SU-DHL-6 (cell line): ENCODE data around the gene PHF20.

Experiments
- H2AFZ ChIP-seq: fragments of 200-600 bp; sonication (generic); 2 replicates; pipeline ENCODE4 v1.6.1; 2014; ENCODE audit warnings: low read depth, mild to moderate bottlenecking, moderate library complexity, mixed read lengths, antibody characterized with exemption, low read length; ENCODE audit not compliant: severe bottlenecking
- H3F3A ChIP-seq: fragments of 200-600 bp; shearing (Covaris generic); 2 replicates; pipeline ENCODE4 v1.6.0; 2016; ENCODE audit warnings: antibody characterized with exemption, mild to moderate bottlenecking; ENCODE audit not compliant: insufficient read depth
- H3K27ac ChIP-seq: fragments of 200-600 bp; sonication (generic); 2 replicates; pipeline ENCODE4 v1.5.1; 2016; ENCODE audit warnings: low read depth, mild to moderate bottlenecking, low read length, moderate library complexity, mixed read lengths
- H3K27me3 ChIP-seq: fragments of 200-600 bp; sonication (generic), shearing (Covaris generic); 2 replicates; pipeline ENCODE4 v1.6.0; 2014; ENCODE audit warnings: mild to moderate bottlenecking, low read length
- H3K36me3 ChIP-seq: fragments of 200-600 bp; sonication (generic); 2 replicates; pipeline ENCODE4 v1.6.1; 2014; ENCODE audit warnings: mild to moderate bottlenecking, low read length, mixed read lengths
- H3K4me2 ChIP-seq: fragments of 300-600, 200-600 bp; shearing (Covaris generic), sonication (generic); 2 replicates; pipeline ENCODE4 v1.6.0; 2014; ENCODE audit warnings: low read length, low read depth, mild to moderate bottlenecking; ENCODE audit not compliant: poor library complexity, severe bottlenecking
- H3K4me3 ChIP-seq: fragments of 200-600 bp; sonication (generic); 2 replicates; pipeline ENCODE4 v1.5.1; 2014; ENCODE audit warnings: antibody characterized with exemption, low read length, mild to moderate bottlenecking, mixed read lengths; ENCODE audit not compliant: insufficient read depth, poor library complexity, severe bottlenecking
- H3K79me2 ChIP-seq: fragments of 200-600 bp; sonication (generic); 2 replicates; pipeline ENCODE4 v1.6.1; 2014; ENCODE audit warnings: mild to moderate bottlenecking, low read length, moderate library complexity; ENCODE audit not compliant: insufficient read depth
- H3K9ac ChIP-seq: fragments of 200-600 bp; sonication (generic); 2 replicates; pipeline ENCODE4 v1.7.0; 2014; ENCODE audit warnings: mild to moderate bottlenecking, low read length
- H3K9me2 ChIP-seq: fragments of 200-600 bp; sonication (generic); replicated peaks from 2 replicates; pipeline ENCODE4 v1.6.1; 2014; ENCODE audit warnings: low read length; ENCODE audit not compliant: insufficient read depth
- H3K9me3 ChIP-seq: fragments of 200-600 bp; sonication (generic); 2 replicates; pipeline ENCODE4 v1.6.1; 2014; ENCODE audit warnings: low read length, mixed read lengths; ENCODE audit not compliant: insufficient read depth
- H4K20me1 ChIP-seq: fragments of 200-600 bp; sonication (generic); 2 replicates; pipeline ENCODE4 v1.6.1; 2014; ENCODE audit warnings: low read depth, mild to moderate bottlenecking, antibody characterized with exemption, low read length, moderate library complexity, mixed read lengths
- CTCF ChIP-seq: fragments of 200-600 bp; sonication (generic); IDR thresholded peaks from one replicate; pipeline ENCODE4 v1.5.1; 2017; ENCODE audit warnings: antibody characterized with exemption, mild to moderate bottlenecking, low read length, moderate library complexity; ENCODE audit not compliant: insufficient read depth, poor library complexity, severe bottlenecking
- EZH2phosphoT487 ChIP-seq: fragments of 200-600 bp; sonication (generic), shearing (Covaris generic); conservative IDR thresholded peaks from 2 replicates; pipeline ENCODE4 v1.6.1; 2018; ENCODE audit warnings: mild to moderate bottlenecking, antibody characterized with exemption, low read length, moderate library complexity, mixed read lengths

The PHF20 gene

GRCh38 chr20:35807877-35808276 lies 36.1 kb downstream of the PHF20 start:
- H3K27me3 ChIP-seq = no peaks in the 10 kb centered on the region
- no peak overlapping the region for H3K4me3 ChIP-seq
- TF ChIP-seq CTCF (no peak), EZH2phosphoT487 (no peak)
- H3K9ac ChIP-seq = no peak overlapping the region
- no peak overlapping the region for H3K27ac ChIP-seq
- H3K4me2 ChIP-seq = no peak overlapping the region
- H3K9me3 ChIP-seq = no peaks in the 10 kb centered on the region
- H3K36me3 ChIP-seq = peaks cover 2% of the 10 kb centered on the region; the same call in 1 of the 2 replicates
- peaks cover 9% of the 10 kb centered on the region for H3K79me2 ChIP-seq
- H2AFZ ChIP-seq = no peak overlapping the region
- no peaks in the 10 kb centered on the region for H4K20me1 ChIP-seq
- no peaks in the 10 kb centered on the region; the same call in 1 of the 2 replicates for H3F3A ChIP-seq
- no peaks in the 10 kb centered on the region for H3K9me2 ChIP-seq

GRCh38 chr20:35820715-35821114 lies 48.9 kb downstream of the PHF20 start:
- Histone ChIP-seq H3K4me2 (no peak overlapping the region), H2AFZ (no peak overlapping the region), H3K79me2 (peaks cover 9% of the 10 kb centered on the region), H3F3A (no peaks in the 10 kb centered on the region), H3K9ac (no peak overlapping the region), H3K4me3 (no peak overlapping the region), H3K27me3 (no peaks in the 10 kb centered on the region), H3K27ac (no peak overlapping the region), H3K36me3 (no peaks in the 10 kb centered on the region; the same call in 1 of the 2 replicates), H3K9me2 (no peaks in the 10 kb centered on the region), H4K20me1 (no peaks in the 10 kb centered on the region), H3K9me3 (no peaks in the 10 kb centered on the region)
- TF ChIP-seq CTCF = no peak
- no peak for TF ChIP-seq EZH2phosphoT487

- no peaks in the 10 kb centered on the region for H3F3A ChIP-seq
- H3K4me2 ChIP-seq = no peak overlapping the region
- H3K9ac ChIP-seq = no peak overlapping the region
These were observed 50.0 kb downstream of the PHF20 start for GRCh38 chr20:35821807-35822242.

More at GRCh38 chr20:35821807-35822242, 50.0 kb downstream of the PHF20 start:
- no peak overlapping the region for H2AFZ ChIP-seq
- no peaks in the 10 kb centered on the region for H3K9me3 ChIP-seq
- H3K36me3 ChIP-seq = no peaks in the 10 kb centered on the region; the same call in 1 of the 2 replicates
- H4K20me1 ChIP-seq = no peaks in the 10 kb centered on the region
- no peaks in the 10 kb centered on the region for H3K9me2 ChIP-seq
- no peak overlapping the region for H3K4me3 ChIP-seq
- TF ChIP-seq EZH2phosphoT487 (no peak), CTCF (no peak)
- H3K27me3 ChIP-seq = no peaks in the 10 kb centered on the region
- no peak overlapping the region for H3K27ac ChIP-seq
- H3K79me2 ChIP-seq = peaks cover 11% of the 10 kb centered on the region
